ENCODE results near the gene RIBC1.

RIBC1 gene

DNA sequence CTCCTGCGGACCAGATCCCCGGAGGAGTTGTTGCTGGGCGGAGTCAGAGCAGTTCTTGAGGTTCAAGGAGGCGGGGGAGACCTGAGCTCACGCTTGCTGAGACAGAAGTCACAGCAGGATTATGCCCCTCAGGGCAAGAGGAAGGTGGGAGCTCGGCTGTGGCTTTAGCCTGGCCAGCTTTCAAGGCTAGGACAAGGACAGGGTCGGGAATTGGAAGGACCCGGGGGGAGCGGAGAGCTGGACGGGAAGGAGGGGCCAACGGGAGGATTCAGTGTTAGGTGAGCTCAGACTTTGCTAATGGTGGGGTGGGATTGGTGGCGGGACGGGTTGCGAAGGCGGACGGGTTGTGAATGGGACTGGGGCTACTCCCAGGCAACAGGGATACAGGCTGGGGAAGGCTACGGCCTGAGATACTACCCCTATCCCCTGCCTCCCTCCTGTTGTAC, at the start of gene RIBC1:
TSS of gene RIBC1 (plus strand) at position 13 of the 446 bp plus-strand sequence. CDS start 3,404 bp downstream, outside the sequence.
- H3K27ac ChIP-seq: peak within 1 kb of the TSS; percentile 63
- TF ChIP-seq, protein P1, sequence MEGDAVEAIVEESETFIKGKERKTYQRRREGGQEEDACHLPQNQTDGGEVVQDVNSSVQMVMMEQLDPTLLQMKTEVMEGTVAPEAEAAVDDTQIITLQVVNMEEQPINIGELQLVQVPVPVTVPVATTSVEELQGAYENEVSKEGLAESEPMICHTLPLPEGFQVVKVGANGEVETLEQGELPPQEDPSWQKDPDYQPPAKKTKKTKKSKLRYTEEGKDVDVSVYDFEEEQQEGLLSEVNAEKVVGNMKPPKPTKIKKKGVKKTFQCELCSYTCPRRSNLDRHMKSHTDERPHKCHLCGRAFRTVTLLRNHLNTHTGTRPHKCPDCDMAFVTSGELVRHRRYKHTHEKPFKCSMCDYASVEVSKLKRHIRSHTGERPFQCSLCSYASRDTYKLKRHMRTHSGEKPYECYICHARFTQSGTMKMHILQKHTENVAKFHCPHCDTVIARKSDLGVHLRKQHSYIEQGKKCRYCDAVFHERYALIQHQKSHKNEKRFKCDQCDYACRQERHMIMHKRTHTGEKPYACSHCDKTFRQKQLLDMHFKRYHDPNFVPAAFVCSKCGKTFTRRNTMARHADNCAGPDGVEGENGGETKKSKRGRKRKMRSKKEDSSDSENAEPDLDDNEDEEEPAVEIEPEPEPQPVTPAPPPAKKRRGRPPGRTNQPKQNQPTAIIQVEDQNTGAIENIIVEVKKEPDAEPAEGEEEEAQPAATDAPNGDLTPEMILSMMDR (conservative IDR thresholded peaks at IDR 0.05): no peak

DNA sequence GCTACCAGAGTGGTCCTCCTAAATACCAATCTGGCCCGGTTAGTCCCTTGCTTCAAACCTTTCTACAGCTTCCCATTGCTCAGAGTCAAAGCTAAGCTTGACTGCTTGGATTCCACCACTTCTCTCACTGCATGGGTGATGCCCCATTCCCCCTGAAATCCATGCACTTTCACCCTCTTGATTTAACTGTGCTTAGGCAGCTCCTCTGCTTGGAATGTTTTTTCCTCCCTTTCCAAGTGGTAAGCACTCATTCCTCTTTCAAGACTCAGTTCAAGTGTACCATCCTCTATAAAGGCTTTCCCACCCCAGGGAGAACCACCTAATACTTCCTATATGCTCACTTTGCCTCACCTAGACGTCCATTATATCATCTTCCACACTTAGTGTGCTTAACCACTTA, 49.4 kb upstream of the RIBC1 start:
- TF ChIP-seq, protein P1 (conservative IDR thresholded peaks at IDR 0.05): no peak
- no peak overlapping the region for H3K27ac ChIP-seq

DNA sequence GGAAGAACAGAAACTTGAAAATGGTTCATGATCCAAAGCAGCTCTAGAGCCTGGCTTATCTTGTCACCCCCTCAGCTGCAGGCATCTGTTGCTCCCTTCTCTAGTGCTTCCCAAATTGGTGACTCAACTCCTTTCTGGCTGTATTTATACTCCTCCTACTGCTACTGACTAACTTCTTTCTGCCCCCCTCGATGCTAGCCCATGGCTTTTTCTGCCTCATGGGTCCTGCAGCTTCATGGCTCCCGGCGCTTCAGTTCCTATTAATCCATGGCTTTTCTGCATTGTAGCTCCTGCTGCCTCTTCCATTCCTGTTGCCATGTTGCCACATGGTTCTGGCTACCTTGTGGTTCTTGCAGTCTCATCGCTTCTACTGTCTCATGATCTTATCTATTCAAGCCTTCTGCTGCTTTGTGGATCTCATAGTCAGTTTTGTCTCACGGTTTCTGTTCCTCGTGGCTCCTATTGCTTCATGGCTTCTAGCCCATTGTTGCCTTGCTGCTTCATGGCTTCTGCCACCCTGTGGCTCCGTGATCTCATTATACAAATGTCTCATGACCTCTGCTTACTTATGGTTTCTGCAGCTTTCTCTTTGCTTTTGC, 48.4 kb upstream of the RIBC1 start:
- TF ChIP-seq, protein P1 (conservative IDR thresholded peaks at IDR 0.05): no peak
- no peak overlapping the region for H3K27ac ChIP-seq

DNA sequence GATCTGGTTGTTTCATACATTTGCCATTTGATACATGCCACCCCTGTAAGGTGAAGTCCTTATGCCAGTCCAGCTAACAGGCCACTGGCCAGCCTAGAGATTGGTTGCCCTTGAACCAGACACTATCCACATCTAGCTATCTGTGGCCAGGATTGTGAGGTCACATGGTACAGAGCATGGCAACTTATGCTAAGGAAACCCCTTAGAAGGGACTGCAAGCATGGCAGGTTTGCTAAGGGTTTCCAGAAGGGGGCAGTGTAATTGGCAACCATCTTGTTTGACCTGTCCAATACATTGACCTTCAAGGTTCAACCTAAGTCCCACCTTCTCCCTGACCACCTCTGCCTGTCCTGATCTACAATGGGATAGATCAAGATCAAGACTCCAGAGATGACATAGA, 47.8 kb upstream of the RIBC1 start:
- TF ChIP-seq, protein P1 (conservative IDR thresholded peaks at IDR 0.05): no peak
- no peak overlapping the region for H3K27ac ChIP-seq

DNA sequence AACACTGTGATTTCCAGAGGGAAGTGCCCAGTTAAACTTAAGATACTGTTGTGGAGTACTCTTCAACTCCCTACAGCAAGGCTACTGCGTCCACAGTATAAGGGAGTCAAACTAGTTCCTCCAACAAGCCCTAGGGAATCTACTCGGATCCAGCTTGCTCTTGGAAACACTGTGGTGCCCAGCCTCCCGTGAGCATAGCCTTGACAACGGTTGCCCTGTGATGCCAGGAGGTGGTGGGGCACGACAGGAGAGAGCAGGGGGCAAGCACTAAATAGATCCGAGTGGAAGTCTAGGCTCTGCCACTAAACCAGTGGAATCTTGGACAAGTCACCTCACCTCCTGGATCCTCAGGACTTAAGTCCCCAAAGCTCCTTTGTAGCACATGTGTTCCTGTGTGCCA, 45.8 kb upstream of the RIBC1 start:
- H3K27ac ChIP-seq: no peak overlapping the region
- TF ChIP-seq, protein P1 (conservative IDR thresholded peaks at IDR 0.05): no peak

DNA sequence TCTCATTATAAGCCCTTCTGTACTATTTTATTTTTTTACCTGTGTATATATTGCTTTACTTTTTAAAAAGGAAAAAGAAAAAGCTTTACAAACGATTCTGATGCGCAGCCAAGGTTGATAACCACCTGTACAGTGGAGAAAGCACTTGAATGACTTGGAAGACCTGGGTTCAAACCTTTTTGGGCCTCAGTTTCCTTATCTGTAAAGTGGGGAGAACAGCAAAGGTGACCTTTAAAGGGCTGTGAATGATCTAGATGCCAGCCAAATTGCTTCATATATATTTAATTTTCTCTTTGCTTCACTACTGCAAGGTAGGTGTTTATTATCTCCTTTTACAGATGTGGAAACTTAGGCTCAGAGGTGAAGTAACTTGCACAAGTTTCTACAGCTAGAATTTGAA, 45.2 kb upstream of the RIBC1 start:
- TF ChIP-seq, protein P1 (conservative IDR thresholded peaks at IDR 0.05): no peak
- no peak overlapping the region for H3K27ac ChIP-seq

DNA sequence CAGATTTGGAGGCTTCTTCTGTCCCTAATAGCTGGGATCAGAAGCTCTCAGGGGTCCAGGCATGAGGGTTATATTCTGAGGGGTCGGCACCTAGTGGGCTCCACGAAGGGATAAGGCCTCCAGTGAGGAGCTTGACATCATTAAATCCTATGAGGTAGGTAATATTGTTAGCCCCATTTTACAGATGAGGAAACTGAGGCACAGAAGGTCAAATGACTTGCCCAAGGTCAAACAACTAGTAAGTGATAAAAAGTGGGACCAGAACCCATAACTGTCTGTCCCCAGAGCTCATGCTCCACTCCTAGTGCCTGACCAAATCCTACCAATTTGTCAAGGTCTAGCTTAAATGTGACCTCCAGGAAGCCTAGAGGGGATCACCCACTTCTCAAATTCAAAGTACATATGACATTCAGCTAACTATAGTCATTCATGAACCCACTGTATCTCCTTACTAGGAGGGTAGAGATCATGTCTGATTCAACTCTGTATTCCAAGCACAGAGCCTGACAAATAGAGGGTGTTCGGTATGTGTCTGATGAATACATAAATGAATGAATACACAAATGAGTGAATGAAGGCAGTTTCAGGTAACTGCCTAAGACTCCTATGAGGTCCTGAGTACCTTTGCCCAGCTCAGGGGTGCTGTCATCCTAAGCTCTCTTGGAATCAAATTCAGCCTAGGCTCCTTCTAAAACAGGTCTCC, 43.5 kb upstream of the RIBC1 start:
- TF ChIP-seq, protein P1 (conservative IDR thresholded peaks at IDR 0.05): no peak

More for the DNA sequence above, 43.5 kb upstream of the RIBC1 start:
- no peak overlapping the region for H3K27ac ChIP-seq
